HL-60 (cell line): ENCODE data around the gene PSENEN.

ENCODE experiments used
- CTCF ChIP-seq: IDR thresholded peaks from one replicate; pipeline ENCODE4 v1.5.1; 2011; ENCODE audit warnings: low read length, control low read depth, inconsistent platforms; ENCODE audit not compliant: insufficient read depth
- REST ChIP-seq: IDR thresholded peaks from 2 replicates; pipeline ENCODE4 v1.6.1; 2012; ENCODE audit warnings: low read depth; ENCODE audit not compliant: insufficient replicate concordance

- no peak for TF ChIP-seq CTCF
- no peak for TF ChIP-seq REST
Measured at GRCh38 chr19:35781650-35782049, 36.2 kb downstream of the PSENEN start.
